ENCODE measurements around the gene EEF1AKMT2. TPM values are rescaled to one million over a fixed set of nuclear protein-coding genes. Genes with fewer than 3 reads are reported as not detected.

The EEF1AKMT2 gene
- 10 to 100 TPM; 22.2 to 25.9 TPM for total RNA-seq
- polyA plus RNA-seq (2013, experiment 1 of 2): 37.1 TPM
- 39.4 TPM for polyA plus RNA-seq (2013, experiment 2 of 2)
- long read RNA-seq, experiment 1, partial matches to known transcripts: 2 of 11 reads
- long read RNA-seq, experiment 1, other reads (novel, unspliced or antisense): 6 of 11 reads
- long read RNA-seq, experiment 2, transcript EEF1AKMT2-201 (7 exons, 1,462 nt): major isoform, 17 of 31 reads
- long read RNA-seq, experiment 2, partial matches to known transcripts: 1 of 31 reads
- long read RNA-seq, experiment 2, other reads (novel, unspliced or antisense): 7 of 31 reads
- long read RNA-seq, experiment 3, transcript EEF1AKMT2-202 (6 exons, 1,013 nt): minor isoform, 6 of 42 reads
- long read RNA-seq, experiment 3, transcript EEF1AKMT2-203 (7 exons, 3,587 nt): minor isoform, 8 of 42 reads
- long read RNA-seq, experiment 3, transcript EEF1AKMT2-201 (7 exons, 1,462 nt): major isoform, 23 of 42 reads
- long read RNA-seq, experiment 3, partial matches to known transcripts: 0 of 42 reads
- long read RNA-seq, experiment 3, other reads (novel, unspliced or antisense): 5 of 42 reads
- long read RNA-seq, experiment 4, transcript EEF1AKMT2-202 (6 exons, 1,013 nt): minor isoform, 5 of 28 reads
- long read RNA-seq, experiment 4, transcript EEF1AKMT2-201 (7 exons, 1,462 nt): major isoform, 7 of 28 reads
- long read RNA-seq, experiment 4, partial matches to known transcripts: 0 of 28 reads
- long read RNA-seq, experiment 4, other reads (novel, unspliced or antisense): 14 of 28 reads

DNA sequence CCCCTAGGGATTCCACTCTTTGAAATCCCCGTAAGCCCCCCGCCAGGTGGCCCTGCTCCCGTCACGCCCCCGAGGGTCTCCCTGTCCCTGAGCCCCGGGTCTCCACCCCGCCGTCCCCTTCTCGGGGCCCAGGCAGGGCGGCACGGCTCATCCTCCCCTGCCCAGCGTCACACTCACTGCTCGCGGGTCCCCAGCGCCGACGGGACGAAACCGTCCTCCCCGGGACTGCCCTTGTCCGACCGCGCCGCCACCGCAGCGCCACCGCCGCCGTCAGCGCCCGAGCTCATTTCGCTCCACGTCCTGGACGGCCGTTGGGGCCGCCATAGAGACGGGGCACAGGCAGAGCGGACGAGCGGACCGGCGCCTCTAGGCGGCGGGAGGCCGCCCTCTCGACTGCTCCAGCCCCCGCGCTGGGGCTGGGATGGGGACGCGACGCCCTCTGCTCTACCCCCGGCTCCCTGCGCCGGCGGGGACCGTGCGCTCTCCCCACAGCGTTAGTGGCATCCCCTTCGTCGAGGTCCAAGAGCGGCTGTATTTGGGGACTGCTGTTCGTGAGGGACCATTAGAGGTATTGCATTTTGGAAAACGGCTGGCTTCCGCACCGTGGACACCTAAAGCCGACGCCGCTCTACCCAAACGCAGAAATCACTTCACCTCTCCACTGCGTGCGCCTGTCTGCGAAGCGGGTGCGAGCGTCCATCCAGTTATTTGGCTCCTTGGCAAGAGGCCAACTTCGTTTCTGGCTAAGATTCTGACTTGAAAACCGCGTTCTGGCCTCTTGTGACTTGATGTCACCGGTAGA, at the start of gene EEF1AKMT2:
EEF1AKMT2 (minus strand) TSS at position 341 of the 802 bp plus-strand sequence; CDS start at position 287, 54 bp downstream.
- Mint-ChIP-seq H3K4me1 (no peaks in the 10 kb centered on the region), H3K27ac (peak within 1 kb of the TSS; percentile 97), H3K9me3 (no peaks in the 10 kb centered on the region), H3K36me3 (ENCODE audit: low read depth) (peaks cover 18% of the 10 kb centered on the region), H3K4me3 (peak within 1 kb of the TSS; percentile 94), H3K27me3 (ENCODE audit: insufficient read depth) (no peaks in the 10 kb centered on the region)
- peak within 1 kb of the TSS; percentile 92 for H3K9ac ChIP-seq (ENCODE audit: extremely low read depth, low read length, poor library complexity, severe bottlenecking)
- H3K36me3 ChIP-seq (ENCODE audit: control insufficient read depth, insufficient read depth, low read length): peaks cover 24% of the 10 kb centered on the region
- H3K4me3 ChIP-seq (ENCODE audit: low read length): peak within 1 kb of the TSS; percentile 98
- peak; percentile 95 for DNase-seq
- peak within 1 kb of the TSS; percentile 54 for H3K27ac ChIP-seq (ENCODE audit: low read depth, low read length)
- H3K4me1 ChIP-seq (ENCODE audit: control insufficient read depth, insufficient read depth, low read length): no peaks in the 10 kb centered on the region
- no peaks in the 10 kb centered on the region for H3K27me3 ChIP-seq (ENCODE audit: control insufficient read depth, insufficient read depth, low read length, poor library complexity, severe bottlenecking)
- WGBS, 2 experiments (ENCODE audit: insufficient coverage in 1 of 2, insufficient read length in 1 of 2): 1% methylated on average over 27 to 79 of the region's 79 CpGs
- no peaks in the 10 kb centered on the region for H3K9me3 ChIP-seq (ENCODE audit: control insufficient read depth, low read length)
- TF ChIP-seq, protein P1, sequence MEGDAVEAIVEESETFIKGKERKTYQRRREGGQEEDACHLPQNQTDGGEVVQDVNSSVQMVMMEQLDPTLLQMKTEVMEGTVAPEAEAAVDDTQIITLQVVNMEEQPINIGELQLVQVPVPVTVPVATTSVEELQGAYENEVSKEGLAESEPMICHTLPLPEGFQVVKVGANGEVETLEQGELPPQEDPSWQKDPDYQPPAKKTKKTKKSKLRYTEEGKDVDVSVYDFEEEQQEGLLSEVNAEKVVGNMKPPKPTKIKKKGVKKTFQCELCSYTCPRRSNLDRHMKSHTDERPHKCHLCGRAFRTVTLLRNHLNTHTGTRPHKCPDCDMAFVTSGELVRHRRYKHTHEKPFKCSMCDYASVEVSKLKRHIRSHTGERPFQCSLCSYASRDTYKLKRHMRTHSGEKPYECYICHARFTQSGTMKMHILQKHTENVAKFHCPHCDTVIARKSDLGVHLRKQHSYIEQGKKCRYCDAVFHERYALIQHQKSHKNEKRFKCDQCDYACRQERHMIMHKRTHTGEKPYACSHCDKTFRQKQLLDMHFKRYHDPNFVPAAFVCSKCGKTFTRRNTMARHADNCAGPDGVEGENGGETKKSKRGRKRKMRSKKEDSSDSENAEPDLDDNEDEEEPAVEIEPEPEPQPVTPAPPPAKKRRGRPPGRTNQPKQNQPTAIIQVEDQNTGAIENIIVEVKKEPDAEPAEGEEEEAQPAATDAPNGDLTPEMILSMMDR (conservative IDR thresholded peaks at IDR 0.05): peak; percentile 58

DNA sequence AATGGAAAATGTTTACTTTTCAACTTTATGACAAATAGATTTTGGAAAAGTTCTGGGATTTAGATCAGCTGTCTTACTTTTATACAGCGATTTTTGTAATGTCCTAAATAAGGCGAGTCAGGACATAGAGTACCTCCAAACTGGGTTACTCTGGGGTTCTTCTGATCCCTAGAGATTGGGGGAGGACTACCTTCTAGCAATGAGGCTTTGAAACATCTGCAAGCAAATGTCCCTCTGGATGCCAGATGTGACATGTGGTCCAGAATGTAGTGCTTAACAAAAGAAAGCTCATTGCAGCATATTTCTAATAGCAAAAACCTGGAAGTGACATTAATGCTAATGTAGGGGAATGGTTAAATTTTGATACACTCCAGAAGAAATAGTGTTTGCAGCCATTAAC, 46.0 kb upstream of the EEF1AKMT2 start:
- no peaks in the 10 kb centered on the region for H3K27me3 Mint-ChIP-seq (ENCODE audit: insufficient read depth)
- H3K27ac Mint-ChIP-seq: no peak overlapping the region
- H3K4me1 Mint-ChIP-seq: no peaks in the 10 kb centered on the region

More for the DNA sequence above, 46.0 kb upstream of the EEF1AKMT2 start:
- peaks cover 20% of the 10 kb centered on the region for H3K36me3 Mint-ChIP-seq (ENCODE audit: low read depth)
- Histone ChIP-seq H3K27me3 (ENCODE audit: control insufficient read depth, insufficient read depth, low read length, poor library complexity, severe bottlenecking) (no peaks in the 10 kb centered on the region), H3K9me3 (ENCODE audit: control insufficient read depth, low read length) (no peaks in the 10 kb centered on the region), H3K27ac (ENCODE audit: low read depth, low read length) (no peak overlapping the region), H3K36me3 (ENCODE audit: control insufficient read depth, insufficient read depth, low read length) (peaks cover 36% of the 10 kb centered on the region), H3K9ac (ENCODE audit: extremely low read depth, low read length, poor library complexity, severe bottlenecking) (no peak overlapping the region), H3K4me1 (ENCODE audit: control insufficient read depth, insufficient read depth, low read length) (no peaks in the 10 kb centered on the region), H3K4me3 (ENCODE audit: low read length) (no peak overlapping the region)
- H3K4me3 Mint-ChIP-seq: no peak overlapping the region
- TF ChIP-seq, protein P1 (conservative IDR thresholded peaks at IDR 0.05): no peak
- H3K9me3 Mint-ChIP-seq: no peaks in the 10 kb centered on the region
- DNase-seq: no peak
- WGBS, 2 experiments (ENCODE audit: insufficient coverage in 1 of 2, insufficient read length in 1 of 2): 97 to 100% methylated on average over 2 of the region's 2 CpGs
